HG03095 (cell line): Measurements from ENCODE around the gene DPP10.
"Not testable (repeated sequence)": the region's sequence is repeated elsewhere in the genome, so short reads cannot be mapped to it uniquely, and the experiment has no call there.

Experiments used
- ATAC-seq: cut with Tn5 transposase; IDR thresholded peaks from one replicate; pipeline ENCODE4 v1.9.1; 2021; ENCODE audit warnings: moderate library complexity; ENCODE audit not compliant: unreplicated experiment

DPP10 gene

GRCh38 chr2:114937366-114937930 is 495.0 kb downstream of the DPP10 start:
- ATAC-seq = no peak

GRCh38 chr2:114940785-114941458 is 498.5 kb downstream of the DPP10 start:
- ATAC-seq = no peak

GRCh38 chr2:114949228-114949804 is 506.9 kb downstream of the DPP10 start:
- ATAC-seq = no peak

- no peak for ATAC-seq
Observed at GRCh38 chr2:114960389-114960788, 517.9 kb downstream of the DPP10 start.

GRCh38 chr2:114962532-114962931 is 520.1 kb downstream of the DPP10 start:
- ATAC-seq = no peak

GRCh38 chr2:114968748-114969400 is 526.4 kb downstream of the DPP10 start:
- no peak for ATAC-seq

GRCh38 chr2:115004321-115004720 is 561.9 kb downstream of the DPP10 start:
- not testable (repeated sequence) for ATAC-seq

- ATAC-seq = no peak
Observed at GRCh38 chr2:115011721-115012120, 569.3 kb downstream of the DPP10 start.

- not testable (repeated sequence) for ATAC-seq
Observed at GRCh38 chr2:115022013-115022412, 579.6 kb downstream of the DPP10 start.

- ATAC-seq = no peak
Observed at GRCh38 chr2:115034801-115035200, 592.4 kb downstream of the DPP10 start.

- ATAC-seq = no peak
Observed at GRCh38 chr2:115036818-115037217, 594.4 kb downstream of the DPP10 start.

- no peak for ATAC-seq
Observed at GRCh38 chr2:115057473-115057872, 615.0 kb downstream of the DPP10 start.

- no peak for ATAC-seq
Observed at GRCh38 chr2:115070002-115070401, 627.6 kb downstream of the DPP10 start.

GRCh38 chr2:115071534-115071933 is 629.1 kb downstream of the DPP10 start:
- no peak for ATAC-seq

- no peak for ATAC-seq
Observed at GRCh38 chr2:115075800-115076199, 633.4 kb downstream of the DPP10 start.

GRCh38 chr2:115077626-115078025 is 635.2 kb downstream of the DPP10 start:
- ATAC-seq = no peak

GRCh38 chr2:115083225-115083624 is 640.8 kb downstream of the DPP10 start:
- ATAC-seq = no peak

GRCh38 chr2:115083711-115084110 is 641.3 kb downstream of the DPP10 start:
- ATAC-seq = no peak

GRCh38 chr2:115084446-115084845 is 642.0 kb downstream of the DPP10 start:
- no peak for ATAC-seq

GRCh38 chr2:115086051-115086620 is 643.7 kb downstream of the DPP10 start:
- not testable (repeated sequence) for ATAC-seq

GRCh38 chr2:115094441-115094840 is 652.0 kb downstream of the DPP10 start:
- ATAC-seq = no peak

GRCh38 chr2:115105966-115106365 is 663.5 kb downstream of the DPP10 start:
- no peak for ATAC-seq
